Stimulated activated naive CD8-positive, alpha-beta T cell treated with anti-CD3 and anti-CD28 coated beads, Interleukin-15, Interleukin-2, amounts not matched to agents 100 ng/mL and 50 ng/mL, for 24 hours (primary cell): Measurements from ENCODE around the gene CLEC2A.
A peak's percentile ranks its signal among the peaks of the same experiment; 100 is the strongest.

ENCODE experiments used
- H3K27ac Mint-ChIP-seq: one replicate; pipeline ENCODE4 v1.8.0; 2021; ENCODE audit warnings: mild to moderate bottlenecking, mixed read lengths
- H3K27me3 Mint-ChIP-seq: one replicate; pipeline ENCODE4 v1.8.0; 2021; ENCODE audit warnings: mixed read lengths
- H3K36me3 Mint-ChIP-seq: one replicate; pipeline ENCODE4 v1.8.0; 2021; ENCODE audit warnings: low read depth, mixed read lengths
- H3K4me1 Mint-ChIP-seq: one replicate; pipeline ENCODE4 v1.8.0; 2021; ENCODE audit warnings: low read depth, mixed read lengths
- H3K4me3 Mint-ChIP-seq: one replicate; pipeline ENCODE4 v1.8.0; 2021; ENCODE audit warnings: mild to moderate bottlenecking, mixed read lengths
- H3K9me3 Mint-ChIP-seq: one replicate; pipeline ENCODE4 v1.8.0; 2021; ENCODE audit warnings: mixed read lengths

The CLEC2A gene

GRCh38 chr12:9948606-9949296 is 16.6 kb upstream of the CLEC2A start:
- Mint-ChIP-seq H3K27me3 (no peaks in the 10 kb centered on the region), H3K4me1 (peaks cover 49% of the 10 kb centered on the region), H3K36me3 (no peaks in the 10 kb centered on the region), H3K27ac (peak overlapping the region; percentile 4), H3K4me3 (peak overlapping the region; percentile 25), H3K9me3 (no peaks in the 10 kb centered on the region)

GRCh38 chr12:9947674-9948073 is 15.5 kb upstream of the CLEC2A start:
- Mint-ChIP-seq H3K4me1 (peaks cover 57% of the 10 kb centered on the region), H3K27me3 (no peaks in the 10 kb centered on the region), H3K4me3 (no peak overlapping the region), H3K9me3 (no peaks in the 10 kb centered on the region), H3K36me3 (no peaks in the 10 kb centered on the region), H3K27ac (no peak overlapping the region)

- H3K4me3 Mint-ChIP-seq = peak overlapping the region; percentile 24
- no peaks in the 10 kb centered on the region for H3K27me3 Mint-ChIP-seq
- peaks cover 34% of the 10 kb centered on the region for H3K4me1 Mint-ChIP-seq
- H3K27ac Mint-ChIP-seq = peak overlapping the region; percentile 15
- no peaks in the 10 kb centered on the region for H3K9me3 Mint-ChIP-seq
- no peaks in the 10 kb centered on the region for H3K36me3 Mint-ChIP-seq
Measured at GRCh38 chr12:9944391-9944790, 12.2 kb upstream of the CLEC2A start.

GRCh38 chr12:9943240-9943639 is 11.1 kb upstream of the CLEC2A start:
- Mint-ChIP-seq H3K4me1 (peaks cover 23% of the 10 kb centered on the region), H3K4me3 (peak overlapping the region; percentile 69), H3K27me3 (no peaks in the 10 kb centered on the region), H3K36me3 (no peaks in the 10 kb centered on the region), H3K27ac (no peak overlapping the region), H3K9me3 (no peaks in the 10 kb centered on the region)

- no peak overlapping the region for H3K4me3 Mint-ChIP-seq
- H3K9me3 Mint-ChIP-seq = no peaks in the 10 kb centered on the region
- no peaks in the 10 kb centered on the region for H3K27me3 Mint-ChIP-seq
- peaks cover 14% of the 10 kb centered on the region for H3K4me1 Mint-ChIP-seq
- no peak overlapping the region for H3K27ac Mint-ChIP-seq
- H3K36me3 Mint-ChIP-seq = no peaks in the 10 kb centered on the region
Measured at GRCh38 chr12:9941838-9942237, 9.7 kb upstream of the CLEC2A start.

GRCh38 chr12:9940375-9940774 is 8.2 kb upstream of the CLEC2A start:
- no peak overlapping the region for H3K4me3 Mint-ChIP-seq
- H3K9me3 Mint-ChIP-seq = no peaks in the 10 kb centered on the region
- no peak overlapping the region for H3K27ac Mint-ChIP-seq
- H3K4me1 Mint-ChIP-seq = peaks cover 14% of the 10 kb centered on the region
- H3K36me3 Mint-ChIP-seq = no peaks in the 10 kb centered on the region
- H3K27me3 Mint-ChIP-seq = no peaks in the 10 kb centered on the region

GRCh38 chr12:9936591-9936990 is 4.4 kb upstream of the CLEC2A start:
- no peaks in the 10 kb centered on the region for H3K36me3 Mint-ChIP-seq

GRCh38 chr12:9935026-9935425 is 2.9 kb upstream of the CLEC2A start:
- no peaks in the 10 kb centered on the region for H3K4me1 Mint-ChIP-seq
- no peaks in the 10 kb centered on the region for H3K36me3 Mint-ChIP-seq
- no peak overlapping the region for H3K4me3 Mint-ChIP-seq
- H3K27me3 Mint-ChIP-seq = no peaks in the 10 kb centered on the region
- no peak overlapping the region for H3K27ac Mint-ChIP-seq
- no peaks in the 10 kb centered on the region for H3K9me3 Mint-ChIP-seq

More at GRCh38 chr12:9936591-9936990, 4.4 kb upstream of the CLEC2A start:
- no peak overlapping the region for H3K4me3 Mint-ChIP-seq
- no peaks in the 10 kb centered on the region for H3K9me3 Mint-ChIP-seq
- no peaks in the 10 kb centered on the region for H3K4me1 Mint-ChIP-seq
- no peak overlapping the region for H3K27ac Mint-ChIP-seq
- H3K27me3 Mint-ChIP-seq = no peaks in the 10 kb centered on the region

- no peaks in the 10 kb centered on the region for H3K9me3 Mint-ChIP-seq
- H3K4me3 Mint-ChIP-seq = no peak overlapping the region
- H3K36me3 Mint-ChIP-seq = no peaks in the 10 kb centered on the region
- H3K4me1 Mint-ChIP-seq = no peaks in the 10 kb centered on the region
- no peak overlapping the region for H3K27ac Mint-ChIP-seq
- H3K27me3 Mint-ChIP-seq = no peaks in the 10 kb centered on the region
Measured at GRCh38 chr12:9933958-9934357, 1.8 kb upstream of the CLEC2A start.

GRCh38 chr12:9931245-9931644 is 925 bp downstream of the CLEC2A start:
- Mint-ChIP-seq H3K9me3 (no peaks in the 10 kb centered on the region), H3K27me3 (peaks cover 5% of the 10 kb centered on the region), H3K36me3 (no peaks in the 10 kb centered on the region), H3K4me3 (no peak overlapping the region), H3K4me1 (peaks cover 3% of the 10 kb centered on the region), H3K27ac (no peak overlapping the region)

- Mint-ChIP-seq H3K27ac (no peak overlapping the region), H3K27me3 (peaks cover 5% of the 10 kb centered on the region), H3K4me3 (no peak overlapping the region), H3K36me3 (no peaks in the 10 kb centered on the region), H3K9me3 (no peaks in the 10 kb centered on the region), H3K4me1 (peaks cover 10% of the 10 kb centered on the region)
Measured at GRCh38 chr12:9928607-9929006, 3.6 kb downstream of the CLEC2A start.

GRCh38 chr12:9926876-9927275 is 5.3 kb downstream of the CLEC2A start:
- H3K4me1 Mint-ChIP-seq = peaks cover 21% of the 10 kb centered on the region
- H3K27ac Mint-ChIP-seq = no peak overlapping the region
- no peaks in the 10 kb centered on the region for H3K36me3 Mint-ChIP-seq
- no peaks in the 10 kb centered on the region for H3K9me3 Mint-ChIP-seq
- H3K27me3 Mint-ChIP-seq = peaks cover 5% of the 10 kb centered on the region
- H3K4me3 Mint-ChIP-seq = no peak overlapping the region

GRCh38 chr12:9925705-9926393 is 6.3 kb downstream of the CLEC2A start:
- Mint-ChIP-seq H3K27me3 (peaks cover 5% of the 10 kb centered on the region), H3K9me3 (no peaks in the 10 kb centered on the region), H3K4me1 (peaks cover 21% of the 10 kb centered on the region), H3K27ac (no peak overlapping the region), H3K4me3 (peak overlapping the region; percentile 70), H3K36me3 (no peaks in the 10 kb centered on the region)

- Mint-ChIP-seq H3K27me3 (peaks cover under 1% of the 10 kb centered on the region), H3K9me3 (no peaks in the 10 kb centered on the region), H3K36me3 (no peaks in the 10 kb centered on the region), H3K4me3 (no peak overlapping the region), H3K27ac (no peak overlapping the region), H3K4me1 (peaks cover 21% of the 10 kb centered on the region)
Measured at GRCh38 chr12:9922429-9922828, 9.7 kb downstream of the CLEC2A start.

- H3K27ac Mint-ChIP-seq = no peak overlapping the region
- peaks cover 16% of the 10 kb centered on the region for H3K4me1 Mint-ChIP-seq
- no peak overlapping the region for H3K4me3 Mint-ChIP-seq
- H3K9me3 Mint-ChIP-seq = no peaks in the 10 kb centered on the region
- no peaks in the 10 kb centered on the region for H3K36me3 Mint-ChIP-seq
- no peaks in the 10 kb centered on the region for H3K27me3 Mint-ChIP-seq
Measured at GRCh38 chr12:9920451-9920850, 11.7 kb downstream of the CLEC2A start.

- no peaks in the 10 kb centered on the region for H3K27me3 Mint-ChIP-seq
- H3K27ac Mint-ChIP-seq = no peak overlapping the region
- H3K36me3 Mint-ChIP-seq = no peaks in the 10 kb centered on the region
- peaks cover 14% of the 10 kb centered on the region for H3K4me1 Mint-ChIP-seq
- H3K9me3 Mint-ChIP-seq = no peaks in the 10 kb centered on the region
- no peak overlapping the region for H3K4me3 Mint-ChIP-seq
Measured at GRCh38 chr12:9919443-9919842, 12.7 kb downstream of the CLEC2A start.
